ENCODE measurements around the gene LYPD6.

DNA sequence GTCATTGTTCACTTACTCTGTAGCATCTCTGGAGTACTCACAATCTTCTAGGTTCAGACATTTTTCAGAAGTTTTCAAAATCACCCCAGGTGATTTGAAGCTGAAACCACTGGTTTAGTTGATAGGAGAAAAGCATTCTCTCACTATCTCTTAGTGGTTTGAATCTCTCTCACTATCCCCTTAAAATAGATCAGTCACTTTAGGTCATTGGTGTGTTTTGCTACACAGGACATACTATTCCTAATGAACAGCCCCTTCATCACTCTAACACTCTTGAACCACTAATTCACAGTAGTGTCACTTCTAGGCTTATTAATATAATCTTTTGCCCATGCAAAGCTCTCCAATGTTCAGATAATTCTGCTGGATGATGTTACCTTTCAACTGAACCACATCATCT lies 34.5 kb downstream of the LYPD6 start:
- no peak for TF ChIP-seq ARNTL (CRISPR knock-in tag; IDR thresholded peaks at IDR 0.05; ENCODE audit: borderline replicate concordance, low read depth)
- TF ChIP-seq, protein P1, sequence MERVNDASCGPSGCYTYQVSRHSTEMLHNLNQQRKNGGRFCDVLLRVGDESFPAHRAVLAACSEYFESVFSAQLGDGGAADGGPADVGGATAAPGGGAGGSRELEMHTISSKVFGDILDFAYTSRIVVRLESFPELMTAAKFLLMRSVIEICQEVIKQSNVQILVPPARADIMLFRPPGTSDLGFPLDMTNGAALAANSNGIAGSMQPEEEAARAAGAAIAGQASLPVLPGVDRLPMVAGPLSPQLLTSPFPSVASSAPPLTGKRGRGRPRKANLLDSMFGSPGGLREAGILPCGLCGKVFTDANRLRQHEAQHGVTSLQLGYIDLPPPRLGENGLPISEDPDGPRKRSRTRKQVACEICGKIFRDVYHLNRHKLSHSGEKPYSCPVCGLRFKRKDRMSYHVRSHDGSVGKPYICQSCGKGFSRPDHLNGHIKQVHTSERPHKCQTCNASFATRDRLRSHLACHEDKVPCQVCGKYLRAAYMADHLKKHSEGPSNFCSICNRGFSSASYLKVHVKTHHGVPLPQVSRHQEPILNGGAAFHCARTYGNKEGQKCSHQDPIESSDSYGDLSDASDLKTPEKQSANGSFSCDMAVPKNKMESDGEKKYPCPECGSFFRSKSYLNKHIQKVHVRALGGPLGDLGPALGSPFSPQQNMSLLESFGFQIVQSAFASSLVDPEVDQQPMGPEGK (CRISPR knock-in tag; IDR thresholded peaks at IDR 0.05; ENCODE audit: borderline replicate concordance), result no peak
- TF ChIP-seq SNAI2 (CRISPR knock-in tag; IDR thresholded peaks at IDR 0.05), result no peak
- no peak for TF ChIP-seq RARB (CRISPR knock-in tag; IDR thresholded peaks at IDR 0.05)
- TF ChIP-seq ZNF8 (CRISPR knock-in tag; IDR thresholded peaks at IDR 0.05), result no peak
- no peak for TF ChIP-seq ZFP30 (CRISPR knock-in tag; IDR thresholded peaks at IDR 0.05)
- TF ChIP-seq PPARA (CRISPR knock-in tag; IDR thresholded peaks at IDR 0.05; ENCODE audit: borderline replicate concordance), result no peak

All from SK-N-SH treated with all-trans-retinoic acid at 6 μM for 48 hours (cell line).